Skeletal muscle satellite cell (primary cell): ENCODE results near the gene POU2AF3. TPM values are rescaled to one million over a fixed set of nuclear protein-coding genes. Genes with fewer than 3 reads are reported as not detected.
"Not testable (repeated sequence)": the region's sequence is repeated elsewhere in the genome, so short reads cannot be mapped to it uniquely, and the experiment has no call there.

Source experiments
- H3K27me3 ChIP-seq: 2 replicates; pipeline ENCODE4 v1.7.0; 2013; ENCODE audit warnings: low read length; ENCODE audit not compliant: control insufficient read depth, insufficient read depth
- H3K36me3 ChIP-seq: 2 replicates; pipeline ENCODE4 v1.7.0; 2013; ENCODE audit warnings: mild to moderate bottlenecking, control low read depth, low read length; ENCODE audit not compliant: insufficient read depth
- H3K4me1 ChIP-seq: 2 replicates; pipeline ENCODE4 v1.7.0; 2013; ENCODE audit warnings: low read length; ENCODE audit not compliant: control insufficient read depth, insufficient read depth
- H3K4me2 ChIP-seq: 2 replicates; pipeline ENCODE4 v1.7.0; 2013; ENCODE audit warnings: mild to moderate bottlenecking, low read length
- H3K4me3 ChIP-seq: 2 replicates; pipeline ENCODE4 v1.7.0; 2013; ENCODE audit warnings: low read length
- H3K9ac ChIP-seq: 2 replicates; pipeline ENCODE4 v1.7.0; 2013; ENCODE audit warnings: mild to moderate bottlenecking, low read depth, low read length, moderate library complexity
- H3K9me3 ChIP-seq: replicated peaks from 2 replicates; pipeline ENCODE4 v1.7.0; 2013; ENCODE audit warnings: mild to moderate bottlenecking, control low read depth, low read length
- total RNA-seq: library from RNA; depleted of rRNA; stranded (reverse); fragments of >200 nt; gene quantifications from 2 replicates; pipeline ENCODE4 v1.2.3, GENCODE V29; 2012; rRNA removed

The POU2AF3 gene, protein sequence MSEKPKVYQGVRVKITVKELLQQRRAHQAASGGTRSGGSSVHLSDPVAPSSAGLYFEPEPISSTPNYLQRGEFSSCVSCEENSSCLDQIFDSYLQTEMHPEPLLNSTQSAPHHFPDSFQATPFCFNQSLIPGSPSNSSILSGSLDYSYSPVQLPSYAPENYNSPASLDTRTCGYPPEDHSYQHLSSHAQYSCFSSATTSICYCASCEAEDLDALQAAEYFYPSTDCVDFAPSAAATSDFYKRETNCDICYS
- total RNA-seq: not detected in 2 replicates

DNA sequence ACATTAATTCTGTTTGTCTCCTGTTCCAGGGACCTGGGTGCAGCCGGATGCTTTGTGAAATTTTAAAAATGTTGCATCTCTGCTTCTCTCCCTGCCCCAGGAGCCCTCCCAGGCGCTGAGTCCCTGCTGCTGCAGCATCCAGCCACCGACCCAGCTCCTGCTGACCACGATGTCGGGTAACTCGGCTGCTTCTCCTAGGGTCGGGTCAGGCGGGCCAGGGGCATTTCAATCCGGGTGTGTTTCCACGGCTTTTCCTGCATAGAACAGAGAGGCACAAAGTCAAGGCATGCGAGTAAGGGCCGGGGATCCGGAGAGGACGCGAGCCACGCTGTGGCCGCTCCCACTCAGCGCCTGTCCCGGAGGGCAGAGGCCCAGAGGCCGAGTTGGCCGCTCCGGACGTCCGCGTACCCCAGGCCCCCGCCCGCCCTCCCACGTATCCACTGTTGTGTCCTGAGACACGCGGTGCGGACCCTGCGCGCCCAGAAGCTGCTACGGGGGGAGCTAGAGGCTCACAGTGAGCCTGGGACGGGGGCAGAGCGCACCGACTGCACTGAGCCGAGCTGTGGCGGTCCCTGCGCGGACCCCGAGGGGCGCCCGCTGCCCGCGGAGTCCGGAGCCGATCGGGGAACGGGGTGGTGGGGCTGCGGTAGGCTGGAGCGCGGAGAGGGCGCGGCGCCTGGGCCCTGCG is at the start of gene POU2AF3:
Gene POU2AF3 (plus strand): TSS at position 134 of the 688 bp plus-strand sequence. CDS start 36 bp downstream, at position 170.
- Histone ChIP-seq H3K9me3 (no peaks in the 10 kb centered on the region), H3K4me2 (peak within 1 kb of the TSS; percentile 98), H3K4me3 (peak within 1 kb of the TSS; percentile 75), H3K4me1 (no peaks in the 10 kb centered on the region), H3K9ac (peak within 1 kb of the TSS; percentile 56), H3K36me3 (no peaks in the 10 kb centered on the region), H3K27me3 (peaks cover 52% of the 10 kb centered on the region)

DNA sequence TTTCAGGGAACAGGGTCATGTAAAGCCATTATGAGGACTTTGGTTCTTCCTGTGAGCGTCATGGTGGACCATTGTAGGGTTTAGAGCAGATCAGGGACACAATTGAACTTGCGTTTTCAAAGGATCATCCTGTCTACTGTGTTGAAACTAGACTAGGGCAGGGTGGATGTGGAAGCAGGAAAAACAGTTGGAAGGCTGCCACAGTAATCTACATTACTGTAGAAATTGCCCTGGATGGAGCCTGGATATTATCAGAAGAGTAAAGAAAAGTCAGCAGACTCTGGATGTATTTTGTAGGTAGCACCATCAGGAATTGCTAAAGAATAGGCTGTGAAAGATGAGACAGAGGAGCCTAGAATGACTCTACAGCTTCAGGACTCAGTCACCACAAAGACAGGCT is 47.4 kb upstream of the POU2AF3 start:
- Histone ChIP-seq H3K9ac (no peak overlapping the region), H3K4me2 (no peak overlapping the region), H3K27me3 (peaks cover 65% of the 10 kb centered on the region), H3K4me1 (no peaks in the 10 kb centered on the region), H3K4me3 (no peak overlapping the region), H3K36me3 (no peaks in the 10 kb centered on the region), H3K9me3 (no peaks in the 10 kb centered on the region)

DNA sequence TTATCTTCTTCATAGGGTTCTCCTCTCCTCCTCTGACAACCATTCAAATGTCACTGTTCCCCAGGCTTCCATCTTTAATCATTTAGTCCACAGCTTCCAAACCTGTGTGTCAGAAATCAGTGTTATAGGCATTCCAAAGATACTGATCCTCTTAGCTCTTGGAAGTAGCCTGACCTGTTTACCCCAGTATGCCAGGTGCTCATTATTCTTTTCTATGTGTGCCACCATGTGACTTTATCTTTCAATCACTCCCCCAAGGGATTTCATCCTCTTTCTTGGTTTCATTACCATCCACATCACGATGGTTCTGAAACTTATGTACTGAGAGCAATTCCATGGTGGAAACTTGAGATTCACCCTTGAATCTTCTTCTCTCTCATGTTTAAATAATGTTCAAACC is 45.2 kb upstream of the POU2AF3 start:
- Histone ChIP-seq H3K4me2 (no peak overlapping the region), H3K9ac (no peak overlapping the region), H3K36me3 (no peaks in the 10 kb centered on the region), H3K27me3 (peaks cover 64% of the 10 kb centered on the region), H3K4me1 (no peaks in the 10 kb centered on the region), H3K9me3 (no peaks in the 10 kb centered on the region), H3K4me3 (no peak overlapping the region)

DNA sequence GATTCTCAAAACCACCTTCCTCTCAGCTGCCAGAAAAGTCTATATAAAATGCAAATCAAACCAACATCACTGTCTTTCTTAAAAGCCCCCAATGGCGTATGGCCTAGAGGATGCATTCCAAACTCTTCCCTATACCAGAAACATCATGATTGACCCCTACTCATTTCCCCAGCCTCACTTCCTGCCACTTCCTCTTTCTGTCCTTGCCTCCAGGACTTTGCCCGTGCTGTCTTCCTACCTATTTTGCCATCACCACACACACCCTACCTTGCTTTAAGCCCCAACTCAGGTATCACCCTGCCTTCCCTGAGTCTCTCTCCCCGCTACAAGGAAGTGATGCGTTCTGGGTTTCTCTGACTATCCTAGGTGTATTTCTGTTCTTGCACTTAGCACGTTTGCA is 44.7 kb upstream of the POU2AF3 start:
- no peak overlapping the region for H3K4me2 ChIP-seq
- H3K4me3 ChIP-seq: no peak overlapping the region
- no peak overlapping the region for H3K9ac ChIP-seq
- H3K4me1 ChIP-seq: no peaks in the 10 kb centered on the region
- H3K27me3 ChIP-seq: peaks cover 64% of the 10 kb centered on the region
- H3K9me3 ChIP-seq: no peaks in the 10 kb centered on the region
- no peaks in the 10 kb centered on the region for H3K36me3 ChIP-seq

DNA sequence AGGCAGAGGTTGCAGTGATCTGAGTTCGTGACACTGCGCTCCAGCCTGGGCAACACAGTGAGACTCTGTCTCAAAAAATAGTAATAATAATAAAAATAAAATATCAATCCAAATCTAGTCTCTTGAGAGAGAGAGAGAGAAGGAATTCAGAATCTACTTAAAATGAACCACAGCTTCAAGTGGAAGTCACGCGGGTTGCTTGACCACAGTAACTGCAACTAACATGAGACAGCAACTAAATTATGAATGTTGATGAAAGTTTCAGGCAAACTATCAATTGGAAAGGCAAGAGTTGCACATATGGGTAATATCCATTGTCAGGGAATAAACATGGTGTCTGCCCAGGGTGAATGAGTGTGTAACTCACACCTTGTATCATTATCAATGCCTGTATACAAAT is 40.3 kb upstream of the POU2AF3 start:
- H3K4me2 ChIP-seq: no peak overlapping the region
- no peaks in the 10 kb centered on the region for H3K9me3 ChIP-seq
- no peak overlapping the region for H3K4me3 ChIP-seq
- peaks cover 49% of the 10 kb centered on the region for H3K27me3 ChIP-seq
- H3K4me1 ChIP-seq: no peaks in the 10 kb centered on the region
- H3K36me3 ChIP-seq: no peaks in the 10 kb centered on the region
- no peak overlapping the region for H3K9ac ChIP-seq

DNA sequence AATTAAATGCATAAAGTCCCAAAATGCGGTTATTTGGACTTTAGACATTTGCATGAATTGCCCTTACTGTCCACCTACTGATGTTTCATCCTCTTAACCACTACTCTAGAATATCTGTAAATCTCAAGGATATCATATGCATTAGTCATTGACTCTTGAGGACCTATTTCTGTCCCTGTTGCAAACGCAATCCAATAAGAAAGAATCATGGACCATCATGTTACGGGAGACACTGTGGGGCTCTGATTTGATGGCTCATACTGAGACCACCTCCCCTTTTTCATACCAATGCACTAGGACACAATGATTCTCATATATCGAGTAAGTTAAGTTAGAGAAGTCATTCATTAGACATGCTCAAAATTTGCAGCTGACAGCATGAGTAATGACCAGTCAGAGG is 38.5 kb upstream of the POU2AF3 start:
- no peaks in the 10 kb centered on the region for H3K4me1 ChIP-seq
- no peak overlapping the region for H3K9ac ChIP-seq
- no peaks in the 10 kb centered on the region for H3K9me3 ChIP-seq
- no peak overlapping the region for H3K4me2 ChIP-seq
- H3K27me3 ChIP-seq: peaks cover 36% of the 10 kb centered on the region
- H3K4me3 ChIP-seq: no peak overlapping the region
- H3K36me3 ChIP-seq: no peaks in the 10 kb centered on the region

DNA sequence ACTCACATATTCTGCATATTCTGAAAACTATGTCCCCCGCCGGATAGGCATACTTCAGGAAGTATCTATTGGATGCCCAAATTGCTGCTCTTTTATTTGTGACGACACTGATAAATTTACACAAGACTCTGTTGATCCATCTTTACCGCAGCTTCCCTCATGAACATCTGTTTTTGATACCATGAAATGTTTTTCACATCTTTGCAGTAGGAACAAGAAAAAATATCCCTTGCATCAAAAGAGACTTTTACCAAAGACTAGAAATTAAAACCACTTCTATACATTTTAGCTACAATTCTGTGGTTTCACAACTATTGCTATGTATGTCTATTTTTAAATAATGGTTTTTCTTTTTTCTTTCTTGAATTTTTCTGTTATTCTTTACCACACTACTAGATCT is 37.5 kb upstream of the POU2AF3 start:
- no peaks in the 10 kb centered on the region for H3K9me3 ChIP-seq
- H3K4me2 ChIP-seq: no peak overlapping the region
- H3K36me3 ChIP-seq: no peaks in the 10 kb centered on the region
- no peak overlapping the region for H3K4me3 ChIP-seq
- H3K9ac ChIP-seq: no peak overlapping the region
- peaks cover 37% of the 10 kb centered on the region for H3K27me3 ChIP-seq
- H3K4me1 ChIP-seq: no peaks in the 10 kb centered on the region

DNA sequence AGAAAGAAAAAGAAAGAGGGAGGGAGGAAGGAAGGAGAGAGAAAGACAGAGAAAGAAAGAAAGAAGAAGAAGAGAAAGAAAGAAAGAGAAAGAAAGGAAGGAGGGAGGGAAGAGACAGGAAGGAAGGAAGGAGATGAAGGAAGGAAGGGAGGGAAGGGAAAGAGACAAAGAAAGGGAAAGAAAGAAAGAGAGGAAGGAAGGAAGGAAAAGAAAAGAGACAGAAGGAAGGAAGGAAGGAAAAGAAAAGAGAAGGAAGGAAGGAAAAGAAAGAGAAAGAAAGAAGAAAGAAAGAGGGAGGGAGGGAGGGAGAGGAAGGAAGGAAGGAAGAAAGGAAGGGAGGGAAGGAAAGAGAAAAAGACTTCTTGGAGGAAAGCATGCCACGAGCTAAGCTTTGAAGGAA is 33.7 kb upstream of the POU2AF3 start:
- Histone ChIP-seq H3K36me3 (no peaks in the 10 kb centered on the region), H3K9me3 (no peaks in the 10 kb centered on the region), H3K4me3 (no peak overlapping the region), H3K4me1 (no peaks in the 10 kb centered on the region), H3K27me3 (peaks cover 25% of the 10 kb centered on the region), H3K4me2 (no peak overlapping the region), H3K9ac (no peak overlapping the region)

DNA sequence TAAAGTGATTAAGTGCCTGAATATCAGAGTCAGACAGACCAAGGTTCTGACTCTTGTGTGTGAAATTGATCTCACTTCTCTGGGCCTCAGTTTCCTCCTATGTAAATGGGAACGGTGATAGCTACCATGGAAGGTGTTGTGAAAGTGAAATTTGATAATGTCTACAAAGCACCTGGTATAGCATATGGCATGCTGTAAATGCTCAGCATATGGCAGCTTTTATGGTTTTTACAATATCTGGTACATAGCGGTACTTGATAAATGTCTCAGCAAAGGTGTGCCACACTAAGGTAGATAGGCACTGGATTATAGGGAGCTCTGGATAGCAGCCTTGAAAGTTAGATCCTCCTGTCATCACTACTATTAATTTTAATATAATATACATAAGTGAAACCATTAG is 32.9 kb upstream of the POU2AF3 start:
- no peaks in the 10 kb centered on the region for H3K9me3 ChIP-seq
- no peaks in the 10 kb centered on the region for H3K4me1 ChIP-seq
- H3K4me2 ChIP-seq: no peak overlapping the region
- H3K4me3 ChIP-seq: no peak overlapping the region
- H3K27me3 ChIP-seq: peaks cover 20% of the 10 kb centered on the region
- H3K9ac ChIP-seq: no peak overlapping the region
- no peaks in the 10 kb centered on the region for H3K36me3 ChIP-seq

DNA sequence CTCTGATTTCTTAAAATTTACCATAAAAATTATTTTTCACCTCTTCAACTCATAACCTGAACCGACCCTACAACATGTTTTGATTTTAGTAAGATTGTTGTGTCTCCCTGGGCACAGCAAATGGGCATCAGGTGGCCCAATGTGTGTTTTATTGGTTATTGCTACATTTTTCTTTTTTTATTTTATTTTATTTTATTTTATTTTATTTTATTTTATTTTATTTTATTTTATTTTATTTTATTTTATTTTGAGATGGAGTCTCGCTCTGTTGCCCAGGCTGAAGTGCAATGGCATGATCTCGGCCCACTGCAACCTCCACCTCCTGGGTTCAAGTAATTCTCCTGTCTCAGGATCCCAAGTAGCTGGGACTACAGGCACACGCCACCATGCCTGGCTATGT is 30.0 kb upstream of the POU2AF3 start:
- not testable (repeated sequence) for H3K4me2 ChIP-seq, H3K36me3 ChIP-seq, H3K4me3 ChIP-seq, H3K9ac ChIP-seq, H3K9me3 ChIP-seq, H3K4me1 ChIP-seq
- H3K27me3 ChIP-seq: peaks cover 13% of the 10 kb centered on the region

DNA sequence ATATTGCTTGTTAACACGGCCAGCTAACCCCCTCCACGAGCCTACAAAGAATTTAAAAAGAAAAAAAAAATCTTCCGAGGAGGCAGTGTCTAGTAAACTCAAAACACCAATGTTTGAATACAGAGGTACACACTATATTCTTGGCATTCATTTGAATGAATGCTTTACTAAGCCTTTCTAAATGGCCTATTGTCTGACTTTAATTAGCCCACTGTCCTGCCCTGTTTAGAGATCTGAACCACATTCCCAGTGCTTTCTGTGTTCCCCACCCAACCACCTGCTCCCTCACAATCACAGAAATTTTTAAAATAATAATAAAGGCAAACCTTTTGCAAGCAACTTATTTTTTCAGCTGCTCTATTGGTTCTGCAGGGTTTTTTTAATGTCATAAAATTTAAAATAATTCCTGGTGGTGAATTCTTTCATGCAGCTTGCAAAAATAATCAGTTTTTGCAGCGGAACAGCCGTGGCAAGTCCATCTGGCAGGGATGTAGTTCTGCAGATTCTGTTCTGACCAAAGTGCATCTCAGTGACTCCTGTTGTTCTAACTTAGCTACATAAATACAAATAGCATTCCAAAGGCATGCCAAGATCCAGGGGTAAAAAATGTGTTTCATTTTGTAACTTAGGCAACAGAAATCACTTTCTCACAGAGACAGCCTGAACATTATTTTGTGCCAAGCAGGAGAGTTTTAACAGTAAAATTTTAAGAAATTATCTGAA is 29.0 kb upstream of the POU2AF3 start:
- H3K9me3 ChIP-seq: no peaks in the 10 kb centered on the region
- no peak overlapping the region for H3K9ac ChIP-seq
- no peak overlapping the region for H3K4me3 ChIP-seq
- peaks cover 13% of the 10 kb centered on the region for H3K27me3 ChIP-seq
- H3K36me3 ChIP-seq: no peaks in the 10 kb centered on the region
- H3K4me2 ChIP-seq: no peak overlapping the region
- no peaks in the 10 kb centered on the region for H3K4me1 ChIP-seq
